Loucy (cell line): ENCODE measurements around the gene GPC1.

Experiments
- H2AFZ ChIP-seq: fragments of 200-600 bp; sonication (generic); 2 replicates; pipeline ENCODE4 v1.6.0; 2016; ENCODE audit warnings: antibody characterized with exemption, mild to moderate bottlenecking, low read length, moderate library complexity
- H3F3A ChIP-seq: fragments of 200-600 bp; 2 replicates; pipeline ENCODE4 v1.6.0; 2016; ENCODE audit warnings: antibody characterized with exemption, low read depth, mild to moderate bottlenecking
- H3K27me3 ChIP-seq: fragments of 200-600 bp; sonication (generic); 2 replicates; pipeline ENCODE4 v1.6.1; 2014; ENCODE audit warnings: low read length, mild to moderate bottlenecking; ENCODE audit not compliant: insufficient read depth, poor library complexity, severe bottlenecking
- H3K36me3 ChIP-seq: fragments of 200-600 bp; sonication (generic); 2 replicates; pipeline ENCODE4 v1.6.1; 2016; ENCODE audit warnings: low read length; ENCODE audit not compliant: insufficient read depth
- H3K4me1 ChIP-seq: fragments of 200-600 bp; sonication (generic); 2 replicates; pipeline ENCODE4 v1.5.1; 2014; ENCODE audit warnings: low read length, mild to moderate bottlenecking; ENCODE audit not compliant: insufficient read depth, poor library complexity, severe bottlenecking
- H3K4me2 ChIP-seq: fragments of 200-600 bp; sonication (generic); 2 replicates; pipeline ENCODE4 v1.6.0; 2014; ENCODE audit warnings: antibody characterized with exemption, low read length, low read depth, mild to moderate bottlenecking; ENCODE audit not compliant: poor library complexity, severe bottlenecking
- H3K4me3 ChIP-seq: fragments of 200-600 bp; sonication (generic); 2 replicates; pipeline ENCODE4 v1.5.1; 2014; ENCODE audit warnings: low read length, mild to moderate bottlenecking, mixed read lengths; ENCODE audit not compliant: poor library complexity, severe bottlenecking
- H3K79me2 ChIP-seq: fragments of 200-600 bp; sonication (generic); 2 replicates; pipeline ENCODE4 v1.6.1; 2014; ENCODE audit warnings: low read length; ENCODE audit not compliant: insufficient read depth
- H3K9ac ChIP-seq: fragments of 200-600 bp; sonication (generic); 2 replicates; pipeline ENCODE4 v1.6.0; 2014; ENCODE audit warnings: mild to moderate bottlenecking, low read depth, low read length, moderate library complexity; ENCODE audit not compliant: poor library complexity, severe bottlenecking
- H3K9me2 ChIP-seq: fragments of 200-600 bp; sonication (generic); replicated peaks from 2 replicates; pipeline ENCODE4 v1.6.1; 2016; ENCODE audit warnings: low read depth, low read length, mixed read lengths
- H3K9me3 ChIP-seq: fragments of 200-600 bp; sonication (generic); 2 replicates; pipeline ENCODE4 v1.6.1; 2014; ENCODE audit warnings: mild to moderate bottlenecking, antibody characterized with exemption, low read length, low read depth; ENCODE audit not compliant: insufficient read depth
- H4K20me1 ChIP-seq: fragments of 200-600 bp; sonication (generic); 2 replicates; pipeline ENCODE4 v1.6.0; 2014; ENCODE audit warnings: antibody characterized with exemption, low read length, mild to moderate bottlenecking; ENCODE audit not compliant: insufficient read depth, poor library complexity, severe bottlenecking
- EZH2phosphoT487 ChIP-seq: fragments of 200-600 bp; IDR thresholded peaks from 2 replicates; pipeline ENCODE4 v1.6.1; 2018; ENCODE audit warnings: antibody characterized with exemption, mild to moderate bottlenecking, moderate library complexity, borderline replicate concordance
- TF ChIP-seq, protein P1 (sequence below): fragments of 200-600 bp; sonication (generic); conservative IDR thresholded peaks from 2 replicates; pipeline ENCODE4 v1.5.1; 2014; ENCODE audit warnings: mild to moderate bottlenecking, antibody characterized with exemption, low read length

The GPC1 gene

DNA sequence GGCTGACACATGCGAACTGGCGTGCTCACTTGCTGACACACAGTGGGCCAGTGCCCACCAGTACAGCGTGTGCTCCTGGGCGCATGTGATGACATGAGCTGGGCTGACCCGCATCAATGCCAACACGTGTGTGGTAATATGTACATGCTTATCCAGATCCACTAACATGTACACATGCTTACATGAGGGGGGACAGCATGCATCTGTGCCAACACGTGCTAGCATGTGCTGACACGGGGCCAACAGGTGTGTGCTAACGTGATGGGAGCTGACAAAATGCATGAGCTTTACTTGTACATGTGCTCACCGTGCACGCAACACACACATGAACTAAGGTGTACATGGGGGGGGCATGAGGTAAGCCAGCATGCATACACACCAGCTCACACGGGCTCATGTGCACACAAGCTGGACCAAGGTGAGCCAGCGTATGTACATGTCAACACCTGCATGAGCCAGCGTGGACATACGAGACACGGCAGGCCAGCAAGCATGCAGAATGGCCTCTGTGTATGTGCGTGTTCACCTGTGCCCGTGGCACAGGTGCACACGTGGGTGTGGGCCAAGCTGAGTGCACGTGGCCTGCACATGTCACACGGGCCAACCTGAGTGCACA lies 28.5 kb downstream of the GPC1 start:
- H3K9ac ChIP-seq, result no peak overlapping the region
- no peaks in the 10 kb centered on the region for H4K20me1 ChIP-seq
- no peaks in the 10 kb centered on the region for H3K27me3 ChIP-seq
- no peaks in the 10 kb centered on the region for H3K9me2 ChIP-seq
- H3K36me3 ChIP-seq, result peaks cover 11% of the 10 kb centered on the region; the same call in 1 of the 2 replicates
- H3K4me1 ChIP-seq, result no peaks in the 10 kb centered on the region
- H3K4me3 ChIP-seq, result no peak overlapping the region
- no peaks in the 10 kb centered on the region for H3K9me3 ChIP-seq
- TF ChIP-seq, protein P1, sequence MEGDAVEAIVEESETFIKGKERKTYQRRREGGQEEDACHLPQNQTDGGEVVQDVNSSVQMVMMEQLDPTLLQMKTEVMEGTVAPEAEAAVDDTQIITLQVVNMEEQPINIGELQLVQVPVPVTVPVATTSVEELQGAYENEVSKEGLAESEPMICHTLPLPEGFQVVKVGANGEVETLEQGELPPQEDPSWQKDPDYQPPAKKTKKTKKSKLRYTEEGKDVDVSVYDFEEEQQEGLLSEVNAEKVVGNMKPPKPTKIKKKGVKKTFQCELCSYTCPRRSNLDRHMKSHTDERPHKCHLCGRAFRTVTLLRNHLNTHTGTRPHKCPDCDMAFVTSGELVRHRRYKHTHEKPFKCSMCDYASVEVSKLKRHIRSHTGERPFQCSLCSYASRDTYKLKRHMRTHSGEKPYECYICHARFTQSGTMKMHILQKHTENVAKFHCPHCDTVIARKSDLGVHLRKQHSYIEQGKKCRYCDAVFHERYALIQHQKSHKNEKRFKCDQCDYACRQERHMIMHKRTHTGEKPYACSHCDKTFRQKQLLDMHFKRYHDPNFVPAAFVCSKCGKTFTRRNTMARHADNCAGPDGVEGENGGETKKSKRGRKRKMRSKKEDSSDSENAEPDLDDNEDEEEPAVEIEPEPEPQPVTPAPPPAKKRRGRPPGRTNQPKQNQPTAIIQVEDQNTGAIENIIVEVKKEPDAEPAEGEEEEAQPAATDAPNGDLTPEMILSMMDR, result no peak
- no peak for TF ChIP-seq EZH2phosphoT487
- no peak overlapping the region for H3K4me2 ChIP-seq
- H2AFZ ChIP-seq, result no peak overlapping the region
- H3F3A ChIP-seq, result no peaks in the 10 kb centered on the region
- H3K79me2 ChIP-seq, result no peaks in the 10 kb centered on the region

DNA sequence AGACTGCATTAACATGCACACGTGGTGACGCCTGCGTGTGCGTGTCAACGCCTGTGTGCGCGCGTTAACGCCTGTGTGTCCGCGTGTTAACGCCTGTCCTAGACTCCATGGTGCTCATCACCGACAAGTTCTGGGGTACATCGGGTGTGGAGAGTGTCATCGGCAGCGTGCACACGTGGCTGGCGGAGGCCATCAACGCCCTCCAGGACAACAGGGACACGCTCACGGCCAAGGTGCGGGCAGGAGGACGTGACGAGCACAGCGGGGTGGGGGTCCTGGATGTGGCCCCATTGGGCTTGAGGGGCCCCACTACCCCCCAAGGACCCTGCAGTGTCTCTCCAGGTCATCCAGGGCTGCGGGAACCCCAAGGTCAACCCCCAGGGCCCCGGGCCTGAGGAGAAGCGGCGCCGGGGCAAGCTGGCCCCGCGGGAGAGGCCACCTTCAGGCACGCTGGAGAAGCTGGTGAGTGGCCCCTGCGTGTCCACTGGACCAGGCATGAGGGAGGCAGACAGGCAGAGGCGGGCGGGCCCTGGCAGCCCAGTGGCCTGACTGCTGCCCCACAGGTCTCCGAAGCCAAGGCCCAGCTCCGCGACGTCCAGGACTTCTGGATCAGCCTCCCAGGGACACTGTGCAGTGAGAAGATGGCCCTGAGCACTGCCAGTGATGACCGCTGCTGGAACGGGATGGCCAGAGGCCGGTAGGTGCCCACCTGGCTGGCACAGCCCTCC lies 29.2 kb downstream of the GPC1 start:
- no peak overlapping the region for H3K4me3 ChIP-seq
- H3K4me1 ChIP-seq, result no peaks in the 10 kb centered on the region
- TF ChIP-seq, protein P1, result no peak
- TF ChIP-seq EZH2phosphoT487, result no peak
- no peak overlapping the region for H3K4me2 ChIP-seq
- H3K9ac ChIP-seq, result no peak overlapping the region
- H3K36me3 ChIP-seq, result peaks cover 11% of the 10 kb centered on the region; the same call in 1 of the 2 replicates
- no peaks in the 10 kb centered on the region for H3K9me2 ChIP-seq
- H2AFZ ChIP-seq, result no peak overlapping the region
- no peaks in the 10 kb centered on the region for H3K9me3 ChIP-seq
- H3F3A ChIP-seq, result no peaks in the 10 kb centered on the region
- no peaks in the 10 kb centered on the region for H3K27me3 ChIP-seq
- H3K79me2 ChIP-seq, result no peaks in the 10 kb centered on the region
- H4K20me1 ChIP-seq, result no peaks in the 10 kb centered on the region

DNA sequence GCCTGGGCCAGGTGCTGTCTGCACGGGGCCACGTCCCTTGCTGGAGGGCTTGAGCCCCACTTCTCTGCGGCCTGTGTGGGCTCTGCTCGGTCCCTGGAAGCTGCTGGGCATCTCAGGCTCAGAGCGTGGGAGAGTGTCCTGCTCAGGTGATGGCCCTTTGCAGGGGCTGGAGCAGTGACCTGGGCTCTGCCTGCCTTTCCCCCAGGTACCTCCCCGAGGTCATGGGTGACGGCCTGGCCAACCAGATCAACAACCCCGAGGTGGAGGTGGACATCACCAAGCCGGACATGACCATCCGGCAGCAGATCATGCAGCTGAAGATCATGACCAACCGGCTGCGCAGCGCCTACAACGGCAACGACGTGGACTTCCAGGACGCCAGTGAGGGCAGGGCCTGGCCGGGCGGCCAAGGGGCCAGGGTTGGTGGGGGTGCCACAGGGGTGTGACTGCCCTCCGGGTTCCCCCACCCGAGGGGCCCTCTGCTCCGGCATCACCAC lies 29.9 kb downstream of the GPC1 start:
- H3K36me3 ChIP-seq, result peaks cover 11% of the 10 kb centered on the region; the same call in 1 of the 2 replicates
- H3K9me3 ChIP-seq, result no peaks in the 10 kb centered on the region
- no peaks in the 10 kb centered on the region for H3K27me3 ChIP-seq
- H3K79me2 ChIP-seq, result no peaks in the 10 kb centered on the region
- TF ChIP-seq, protein P1, result no peak
- no peak for TF ChIP-seq EZH2phosphoT487
- no peak overlapping the region for H3K4me2 ChIP-seq
- no peaks in the 10 kb centered on the region for H3F3A ChIP-seq
- no peaks in the 10 kb centered on the region for H4K20me1 ChIP-seq
- no peaks in the 10 kb centered on the region for H3K4me1 ChIP-seq
- H3K9ac ChIP-seq, result no peak overlapping the region
- no peak overlapping the region for H3K4me3 ChIP-seq
- H2AFZ ChIP-seq, result no peak overlapping the region
- H3K9me2 ChIP-seq, result no peaks in the 10 kb centered on the region
